Activated CD4-positive, alpha-beta T cell treated with anti-CD3 and anti-CD28 coated beads, Interleukin-2, amount 10 ng/mL, durations not matched to agents 7 days and 5 days (primary cell): ENCODE data around the gene NFE2L3. TPM values are rescaled to one million over a fixed set of nuclear protein-coding genes. Genes with fewer than 3 reads are reported as not detected.
A peak's percentile ranks its signal among the peaks of the same experiment; 100 is the strongest.
"Not testable (repeated sequence)": the region's sequence is repeated elsewhere in the genome, so short reads cannot be mapped to it uniquely, and the experiment has no call there.

ENCODE experiments used
- CTCF ChIA-PET: fragments of 350-600 bp; sonication (Branson Sonifier 250); formaldehyde crosslinking; loops from one replicate; lab custom pipeline; 2021; ENCODE audit warnings: antibody characterized with exemption; lab: Charles Lee
- POLR2A ChIA-PET: fragments of 350-600 bp; sonication (Branson Sonifier 250); formaldehyde crosslinking; loops from one replicate; lab custom pipeline; 2021; ENCODE audit warnings: antibody characterized with exemption; lab: Charles Lee
- DNase-seq: peaks from one replicate; pipeline ENCODE4 v3.0.0-alpha.2; 2020
- H3K27ac Mint-ChIP-seq: one replicate; pipeline ENCODE4 v1.8.0; 2021; ENCODE audit warnings: mild to moderate bottlenecking, moderate library complexity, mixed read lengths
- H3K27me3 Mint-ChIP-seq: one replicate; pipeline ENCODE4 v1.8.0; 2021; ENCODE audit warnings: mixed read lengths
- H3K36me3 Mint-ChIP-seq: one replicate; pipeline ENCODE4 v1.8.0; 2021; ENCODE audit warnings: low read depth, mixed read lengths
- H3K4me1 Mint-ChIP-seq: one replicate; pipeline ENCODE4 v1.8.0; 2021; ENCODE audit warnings: mixed read lengths
- H3K4me3 Mint-ChIP-seq: one replicate; pipeline ENCODE4 v1.8.0; 2021; ENCODE audit warnings: mild to moderate bottlenecking, moderate library complexity, mixed read lengths
- H3K9me3 Mint-ChIP-seq: one replicate; pipeline ENCODE4 v1.8.0; 2021; ENCODE audit warnings: mixed read lengths
- total RNA-seq, 2 experiments: library from RNA; stranded (reverse); gene quantifications; one replicate each; pipeline ENCODE4 v1.2.3, GENCODE V29; 2021

The NFE2L3 gene
- total RNA-seq, 2 experiments from 2014 or later = 12.0 to 15.3 TPM

DNA sequence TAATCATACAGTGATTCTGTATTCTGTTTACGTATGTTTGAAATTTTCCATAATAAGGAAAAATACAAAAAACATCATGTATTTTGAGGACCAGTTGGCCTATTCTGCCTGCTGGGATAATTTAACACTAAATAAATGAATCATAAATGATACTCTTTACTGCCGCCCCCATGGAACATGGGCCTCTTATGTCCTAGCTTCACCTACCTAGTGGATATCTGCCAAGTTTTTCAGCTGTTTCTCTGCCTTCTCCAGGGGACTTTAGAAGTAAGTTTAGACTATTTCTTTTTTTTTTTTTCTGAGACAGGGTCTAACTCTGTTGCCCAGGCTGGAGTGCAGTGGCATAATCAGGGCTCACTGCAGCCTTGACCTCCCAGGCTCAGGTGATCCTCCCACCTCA, 10.4 kb downstream of the NFE2L3 start:
- ChIA-PET POLR2A (no interaction called here), CTCF (interaction anchor here (0.9 to 3.8 kb wide), 4 partner anchors 11 to 72 kb away, joined by 3 to 17 read pairs (median 4); partner anchors contain the start of genes HNRNPA2B1 and NFE2L3)

DNA sequence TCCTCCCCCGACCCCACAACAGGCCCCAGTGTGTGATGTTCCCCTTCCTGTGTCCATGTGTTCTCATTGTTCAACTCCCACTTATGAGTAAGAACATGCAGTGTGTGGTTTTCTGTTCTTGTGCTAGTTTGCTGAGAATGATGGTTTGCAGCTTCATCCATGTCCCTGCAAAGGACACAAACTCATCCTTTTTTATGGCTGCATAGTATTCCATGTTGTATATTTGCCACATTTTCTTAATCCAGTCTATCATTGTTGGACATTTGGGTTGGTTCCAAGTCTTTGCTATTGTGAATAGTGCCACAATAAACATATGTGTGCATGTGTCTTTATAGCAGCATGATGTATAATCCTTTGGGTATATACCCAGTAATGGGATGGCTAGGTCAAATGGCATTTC, 11.8 kb downstream of the NFE2L3 start:
- CTCF ChIA-PET = interaction anchor here (0.6 kb wide), 1 partner anchor 112 kb away, joined by 6 read pairs; no protein-coding TSS in a partner anchor
- H3K27me3 Mint-ChIP-seq, H3K9me3 Mint-ChIP-seq, POLR2A ChIA-PET, DNase-seq, H3K4me3 Mint-ChIP-seq, H3K27ac Mint-ChIP-seq: not testable (repeated sequence)
- H3K36me3 Mint-ChIP-seq = peaks cover 29% of the 10 kb centered on the region
- peaks cover 50% of the 10 kb centered on the region for H3K4me1 Mint-ChIP-seq

More for the DNA sequence above, 10.4 kb downstream of the NFE2L3 start:
- Mint-ChIP-seq H3K9me3 (peaks cover 3% of the 10 kb centered on the region), H3K36me3 (peaks cover 34% of the 10 kb centered on the region), H3K4me1 (peaks cover 59% of the 10 kb centered on the region), H3K4me3 (no peak overlapping the region), H3K27ac (no peak overlapping the region), H3K27me3 (no peaks in the 10 kb centered on the region)
- DNase-seq = no peak

DNA sequence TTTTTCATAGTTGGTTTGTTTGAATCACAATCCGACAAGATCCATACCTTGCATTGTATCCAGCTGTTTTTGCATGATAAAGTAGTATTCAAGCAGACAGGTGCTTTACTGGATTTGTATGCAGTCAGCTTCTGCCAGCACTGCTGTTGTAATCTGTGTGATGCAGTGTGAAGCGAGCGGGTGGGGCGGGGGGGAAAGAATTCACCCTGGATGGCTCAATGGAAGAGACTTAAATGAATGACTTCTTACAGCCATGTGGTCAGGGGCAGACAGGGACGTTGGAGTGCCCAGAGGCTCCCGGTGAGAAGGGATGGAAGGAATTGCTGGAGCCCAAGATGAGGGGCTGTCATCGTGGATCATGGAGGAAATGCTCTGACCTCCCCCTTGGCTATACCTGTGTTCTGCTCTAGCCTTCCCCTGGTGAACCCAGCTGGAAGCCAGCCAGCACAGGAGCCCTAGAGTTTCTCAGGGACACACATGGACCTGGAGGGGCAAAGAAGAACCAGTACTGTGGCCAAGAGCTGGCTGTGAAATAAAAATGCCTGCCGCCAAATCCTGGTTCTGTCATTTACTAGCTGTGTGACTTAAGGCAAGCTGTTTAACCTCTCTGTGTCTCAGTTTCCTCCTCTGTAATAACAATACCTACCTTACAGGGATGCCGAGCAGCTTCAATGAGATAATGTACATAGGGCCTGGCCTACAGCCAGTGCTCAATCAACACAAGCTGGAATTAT, 14.1 kb downstream of the NFE2L3 start:
- peaks cover 3% of the 10 kb centered on the region for H3K9me3 Mint-ChIP-seq

DNA sequence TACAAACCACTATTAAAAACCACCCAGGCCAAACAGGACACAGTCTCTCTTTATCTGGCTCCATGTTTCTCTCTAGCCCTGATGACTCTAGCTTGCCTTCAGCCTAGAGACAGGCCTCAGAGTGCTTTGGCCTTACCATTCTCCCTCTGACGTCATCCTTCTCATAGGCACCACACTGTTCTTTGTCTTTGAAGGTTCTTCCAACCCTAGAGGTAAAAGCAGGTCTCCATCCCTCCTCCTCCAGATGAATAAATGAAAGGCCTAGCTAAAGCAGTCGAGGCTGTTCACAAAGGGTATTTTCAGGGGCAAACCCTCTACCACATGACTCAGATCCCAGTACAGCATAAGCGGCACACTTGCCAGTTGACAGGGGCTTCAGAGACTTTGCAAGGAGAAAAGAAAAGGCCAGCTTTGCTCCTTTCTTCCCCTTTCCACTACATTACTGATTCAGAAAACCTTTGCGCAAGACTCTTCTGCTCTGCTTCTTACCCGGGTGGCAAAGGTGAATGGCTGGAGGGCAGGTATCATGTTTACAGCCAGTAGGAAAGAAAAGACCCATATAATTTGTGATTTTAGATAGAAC, 14.8 kb downstream of the NFE2L3 start:
- H3K27ac Mint-ChIP-seq = peak overlapping the region; percentile 63
- no peak for DNase-seq
- ChIA-PET POLR2A (interaction anchor here (0.6 to 0.8 kb wide), 5 partner anchors 20 to 100 kb away, joined by 3 to 8 read pairs (median 3); partner anchors contain the start of gene CBX3), CTCF (interaction anchor here (0.5 to 2.4 kb wide), 5 partner anchors 9 to 43 kb away, joined by 3 to 16 read pairs (median 5); partner anchors contain the start of gene NFE2L3)
- H3K36me3 Mint-ChIP-seq = peaks cover 33% of the 10 kb centered on the region
- no peaks in the 10 kb centered on the region for H3K27me3 Mint-ChIP-seq
- H3K4me1 Mint-ChIP-seq = peaks cover 45% of the 10 kb centered on the region
- no peak overlapping the region for H3K4me3 Mint-ChIP-seq
- H3K9me3 Mint-ChIP-seq = peaks cover 3% of the 10 kb centered on the region

More for the DNA sequence above, 14.1 kb downstream of the NFE2L3 start:
- H3K4me1 Mint-ChIP-seq = peaks cover 45% of the 10 kb centered on the region
- no peak overlapping the region for H3K4me3 Mint-ChIP-seq
- peaks cover 28% of the 10 kb centered on the region for H3K36me3 Mint-ChIP-seq
- H3K27me3 Mint-ChIP-seq = no peaks in the 10 kb centered on the region
- ChIA-PET CTCF (interaction anchor here (1.2 to 2.4 kb wide), 5 partner anchors 9 to 119 kb away, joined by 3 to 16 read pairs (median 5); partner anchors contain the start of gene NFE2L3), POLR2A (interaction anchor here (0.7 kb wide), 1 partner anchor 35 kb away, joined by 3 read pairs; the partner anchor contains the start of gene CBX3)
- no peak for DNase-seq
- peak overlapping the region; percentile 63 for H3K27ac Mint-ChIP-seq

DNA sequence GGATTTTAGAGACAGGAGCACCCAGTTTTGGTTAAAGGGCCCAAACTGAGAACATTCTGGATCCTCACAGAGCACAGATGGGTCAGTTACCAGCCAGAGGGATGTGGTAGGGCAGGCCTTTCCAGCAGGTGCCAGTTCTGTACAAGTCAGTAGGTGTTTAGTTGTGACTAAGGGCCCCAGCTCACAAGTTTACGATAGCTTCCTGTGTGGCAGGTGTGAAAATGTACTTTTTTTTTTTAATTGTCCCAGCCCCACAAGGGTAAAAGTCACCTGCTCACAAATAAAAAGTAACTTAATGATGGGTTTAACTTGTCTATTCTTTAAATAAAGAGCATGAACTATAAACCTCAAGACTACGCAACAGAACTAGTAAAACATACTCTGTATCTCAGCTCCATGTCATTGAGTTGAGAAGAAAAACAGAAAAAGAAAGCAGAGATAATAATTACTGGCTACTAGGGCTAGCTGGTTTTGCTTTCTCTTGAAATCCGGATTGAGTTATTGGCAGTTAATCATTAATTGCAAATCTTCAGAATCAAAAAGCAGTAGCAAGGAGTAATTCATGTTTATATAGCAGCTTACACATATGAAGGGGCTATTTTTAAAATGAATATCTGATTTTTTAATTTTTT, 15.4 kb downstream of the NFE2L3 start:
- ChIA-PET CTCF (interaction anchor here (1.2 to 2.4 kb wide), 3 partner anchors 12 to 15 kb away, joined by 3 to 16 read pairs (median 5); partner anchors contain the start of gene NFE2L3), POLR2A (interaction anchor here (0.6 to 0.8 kb wide), 4 partner anchors 20 to 99 kb away, joined by 3 to 8 read pairs (median 3); no protein-coding TSS in a partner anchor)
- H3K36me3 Mint-ChIP-seq = peaks cover 35% of the 10 kb centered on the region
- H3K9me3 Mint-ChIP-seq = peaks cover 3% of the 10 kb centered on the region
- H3K4me1 Mint-ChIP-seq = peaks cover 45% of the 10 kb centered on the region
- no peaks in the 10 kb centered on the region for H3K27me3 Mint-ChIP-seq
- no peak for DNase-seq
- no peak overlapping the region for H3K4me3 Mint-ChIP-seq
- H3K27ac Mint-ChIP-seq = peak overlapping the region; percentile 63

DNA sequence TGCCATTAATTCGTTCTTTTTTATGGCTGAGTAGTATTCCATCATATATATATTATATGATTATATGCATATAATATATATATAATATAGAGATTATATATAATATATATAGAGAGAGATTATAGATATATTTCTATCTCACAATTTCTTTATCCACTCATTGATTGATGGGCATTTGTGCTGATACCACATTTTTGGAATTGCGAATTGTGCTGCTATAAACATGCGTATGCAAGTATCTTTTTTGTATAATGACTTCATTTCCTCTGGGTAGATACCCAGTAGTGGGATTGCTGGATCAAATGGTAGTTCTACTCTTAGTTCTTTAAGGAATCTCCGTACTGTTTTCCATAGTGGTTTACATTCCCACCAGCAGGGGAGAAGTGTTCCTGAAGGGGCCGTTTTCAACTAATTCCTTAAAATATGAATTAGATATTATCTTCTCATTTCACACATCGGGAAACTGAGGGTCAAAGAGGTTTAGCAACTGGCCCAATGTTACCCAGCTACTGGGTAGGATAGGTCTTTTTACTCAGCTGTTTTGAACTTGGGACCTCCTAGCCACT, 16.5 kb downstream of the NFE2L3 start:
- Mint-ChIP-seq H3K27me3 (no peaks in the 10 kb centered on the region), H3K4me1 (peaks cover 44% of the 10 kb centered on the region), H3K4me3 (no peak overlapping the region), H3K36me3 (peaks cover 34% of the 10 kb centered on the region), H3K9me3 (peaks cover 3% of the 10 kb centered on the region), H3K27ac (no peak overlapping the region)
- DNase-seq = no peak
- ChIA-PET POLR2A (no interaction called here), CTCF (no interaction called here)

DNA sequence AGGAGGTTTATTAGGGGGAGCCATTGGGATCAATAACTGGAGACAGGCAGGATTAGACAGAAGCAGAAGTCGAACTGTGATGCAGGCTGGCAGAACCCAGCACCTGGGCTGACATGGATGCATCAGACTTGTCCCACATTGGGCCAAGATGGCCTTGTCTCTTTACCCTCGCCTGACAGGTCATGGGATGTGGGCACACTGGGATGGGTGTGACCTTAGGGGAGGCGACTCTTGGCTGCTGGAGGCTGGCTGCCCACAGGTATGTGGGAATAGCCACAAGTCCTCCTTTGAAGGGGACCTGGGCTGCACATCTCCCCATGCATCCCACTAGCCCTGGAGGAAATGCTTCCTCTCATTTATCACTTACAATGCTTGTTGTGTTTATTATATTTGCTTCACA, 17.3 kb downstream of the NFE2L3 start:
- CTCF ChIA-PET = no interaction called here
- Mint-ChIP-seq H3K36me3 (peaks cover 30% of the 10 kb centered on the region), H3K9me3 (no peaks in the 10 kb centered on the region), H3K4me3 (no peak overlapping the region), H3K4me1 (peaks cover 47% of the 10 kb centered on the region), H3K27me3 (no peaks in the 10 kb centered on the region), H3K27ac (no peak overlapping the region)
- POLR2A ChIA-PET = no interaction called here
- DNase-seq = no peak

DNA sequence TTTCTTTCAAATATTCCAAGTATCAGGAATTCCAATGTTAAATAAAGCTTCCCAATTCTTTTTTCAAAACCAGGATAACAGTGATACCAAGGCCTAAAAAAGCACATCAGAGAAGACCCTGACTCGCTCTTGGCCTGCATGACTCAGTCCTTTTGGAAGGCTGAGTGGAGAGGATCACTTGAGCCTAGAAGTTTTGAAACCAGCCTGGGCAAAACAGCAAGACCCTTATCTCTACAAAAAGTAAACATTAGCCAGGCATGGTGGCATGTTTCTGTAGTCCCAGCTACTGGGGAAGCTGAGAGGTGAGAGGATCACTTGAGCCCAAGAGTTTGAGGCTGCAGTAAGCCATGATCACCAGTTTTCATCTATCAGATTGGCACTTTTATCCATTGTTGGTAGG, 18.7 kb downstream of the NFE2L3 start:
- H3K4me3 Mint-ChIP-seq = no peak overlapping the region
- ChIA-PET CTCF (interaction anchor here (1.4 kb wide), 1 partner anchor 13 kb away, joined by 6 read pairs; no protein-coding TSS in a partner anchor), POLR2A (no interaction called here)
- no peak overlapping the region for H3K27ac Mint-ChIP-seq
- peaks cover 27% of the 10 kb centered on the region for H3K36me3 Mint-ChIP-seq
- H3K4me1 Mint-ChIP-seq = peaks cover 43% of the 10 kb centered on the region
- no peak for DNase-seq
- no peaks in the 10 kb centered on the region for H3K27me3 Mint-ChIP-seq
- H3K9me3 Mint-ChIP-seq = no peaks in the 10 kb centered on the region

DNA sequence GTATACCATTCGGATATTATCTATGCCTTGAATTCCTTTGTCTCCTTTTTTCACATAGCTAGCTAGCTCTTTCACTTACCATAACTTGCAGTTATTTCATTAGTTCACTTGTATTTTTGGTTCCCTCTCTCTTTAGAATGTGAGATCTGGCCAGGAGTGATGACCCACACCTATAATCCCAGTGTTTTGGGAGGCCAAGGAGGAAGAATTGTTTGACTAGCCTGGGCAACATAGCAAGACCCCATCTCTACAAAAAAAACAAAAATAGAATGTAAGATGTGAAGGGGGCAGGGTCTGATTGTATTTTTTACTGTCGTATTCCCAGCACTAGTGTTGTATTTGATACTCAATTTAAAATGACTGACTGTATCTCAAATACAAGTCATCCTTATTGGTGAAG, 19.6 kb downstream of the NFE2L3 start:
- Mint-ChIP-seq H3K4me3 (no peak overlapping the region), H3K27me3 (no peaks in the 10 kb centered on the region), H3K27ac (no peak overlapping the region), H3K4me1 (peaks cover 35% of the 10 kb centered on the region), H3K9me3 (no peaks in the 10 kb centered on the region), H3K36me3 (peaks cover 27% of the 10 kb centered on the region)
- CTCF ChIA-PET = interaction anchor here (0.7 to 1.4 kb wide), 3 partner anchors 10 to 60 kb away, joined by 3 to 4 read pairs (median 4); no protein-coding TSS in a partner anchor
- no peak for DNase-seq
- POLR2A ChIA-PET = no interaction called here

DNA sequence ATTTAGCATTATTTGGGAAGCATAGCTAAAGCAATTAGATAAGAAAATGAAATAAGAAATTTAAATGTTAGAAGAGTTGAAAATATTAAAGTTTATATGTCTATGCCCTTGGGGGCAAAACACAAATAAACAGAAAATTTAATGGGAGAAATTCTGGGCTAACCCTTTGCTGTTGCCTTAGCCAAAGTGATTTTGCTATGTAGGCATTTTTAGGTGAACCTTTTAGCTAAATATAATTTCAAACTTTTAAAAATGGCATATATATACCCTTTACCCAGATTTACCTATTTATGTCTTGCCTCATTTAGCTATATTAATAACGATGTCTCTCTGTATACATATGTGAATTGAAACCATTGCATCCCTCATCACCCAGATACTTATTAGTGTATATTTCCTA, 20.1 kb downstream of the NFE2L3 start:
- ChIA-PET POLR2A (no interaction called here), CTCF (interaction anchor here (0.7 to 1.4 kb wide), 3 partner anchors 10 to 60 kb away, joined by 3 to 4 read pairs (median 4); no protein-coding TSS in a partner anchor)

DNA sequence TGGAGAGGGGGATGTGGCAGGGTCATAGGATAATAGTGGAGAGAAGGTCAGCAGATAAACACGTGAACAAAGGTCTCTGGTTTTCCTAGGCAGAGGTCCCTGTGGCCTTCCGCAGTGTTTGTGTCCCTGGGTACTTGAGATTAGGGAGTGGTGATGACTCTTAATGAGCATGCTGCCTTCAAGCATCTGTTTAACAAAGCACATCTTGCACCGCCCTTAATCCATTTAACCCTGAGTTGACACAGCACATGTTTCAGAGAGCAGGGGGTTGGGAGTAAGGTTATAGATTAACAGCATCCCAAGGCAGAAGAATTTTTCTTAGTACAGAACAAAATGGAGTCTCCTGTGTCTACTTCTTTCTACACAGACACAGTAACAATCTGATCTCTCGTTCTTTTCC, 23.9 kb downstream of the NFE2L3 start:
- H3K4me1 Mint-ChIP-seq = peaks cover 10% of the 10 kb centered on the region
- peaks cover 15% of the 10 kb centered on the region for H3K36me3 Mint-ChIP-seq
- H3K9me3 Mint-ChIP-seq, H3K27me3 Mint-ChIP-seq, DNase-seq, H3K4me3 Mint-ChIP-seq, POLR2A ChIA-PET, H3K27ac Mint-ChIP-seq: not testable (repeated sequence)
- CTCF ChIA-PET = interaction anchor here (0.8 kb wide), 1 partner anchor 19 kb away, joined by 5 read pairs; no protein-coding TSS in a partner anchor

More for the DNA sequence above, 20.1 kb downstream of the NFE2L3 start:
- Mint-ChIP-seq H3K36me3 (peaks cover 27% of the 10 kb centered on the region), H3K4me3 (no peak overlapping the region), H3K27me3 (no peaks in the 10 kb centered on the region), H3K27ac (no peak overlapping the region), H3K9me3 (no peaks in the 10 kb centered on the region), H3K4me1 (peaks cover 30% of the 10 kb centered on the region)
- no peak for DNase-seq

DNA sequence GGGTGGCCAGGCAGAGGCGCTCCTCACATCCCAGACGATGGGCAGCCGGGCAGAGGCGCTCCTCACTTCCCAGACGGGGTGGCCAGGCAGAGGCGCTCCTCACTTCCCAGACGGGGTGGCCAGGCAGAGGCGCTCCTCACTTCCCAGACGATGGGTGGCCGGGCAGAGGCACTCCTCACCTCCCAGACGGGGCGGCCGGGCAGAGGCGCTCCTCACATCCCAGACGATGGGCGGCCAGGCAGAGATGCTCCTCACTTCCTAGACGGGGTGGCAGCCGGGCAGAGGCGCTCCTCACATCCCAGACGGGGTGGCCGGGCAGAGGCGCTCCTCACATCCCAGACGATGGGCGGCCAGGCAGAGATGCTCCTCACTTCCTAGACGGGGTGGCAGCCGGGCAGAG, 24.7 kb downstream of the NFE2L3 start:
- DNase-seq, H3K27ac Mint-ChIP-seq, CTCF ChIA-PET, H3K27me3 Mint-ChIP-seq, POLR2A ChIA-PET, H3K4me3 Mint-ChIP-seq, H3K9me3 Mint-ChIP-seq: not testable (repeated sequence)
- H3K36me3 Mint-ChIP-seq = peaks cover 13% of the 10 kb centered on the region
- peaks cover 10% of the 10 kb centered on the region for H3K4me1 Mint-ChIP-seq
